Measurements from ENCODE around the gene ABLIM2. TPM values are rescaled to one million over a fixed set of nuclear protein-coding genes. Genes with fewer than 3 reads are reported as not detected.

ABLIM2 gene
- total RNA-seq, 4 donors from 2014 or later = 4.2 to 28.5 (median 8.7) TPM

DNA sequence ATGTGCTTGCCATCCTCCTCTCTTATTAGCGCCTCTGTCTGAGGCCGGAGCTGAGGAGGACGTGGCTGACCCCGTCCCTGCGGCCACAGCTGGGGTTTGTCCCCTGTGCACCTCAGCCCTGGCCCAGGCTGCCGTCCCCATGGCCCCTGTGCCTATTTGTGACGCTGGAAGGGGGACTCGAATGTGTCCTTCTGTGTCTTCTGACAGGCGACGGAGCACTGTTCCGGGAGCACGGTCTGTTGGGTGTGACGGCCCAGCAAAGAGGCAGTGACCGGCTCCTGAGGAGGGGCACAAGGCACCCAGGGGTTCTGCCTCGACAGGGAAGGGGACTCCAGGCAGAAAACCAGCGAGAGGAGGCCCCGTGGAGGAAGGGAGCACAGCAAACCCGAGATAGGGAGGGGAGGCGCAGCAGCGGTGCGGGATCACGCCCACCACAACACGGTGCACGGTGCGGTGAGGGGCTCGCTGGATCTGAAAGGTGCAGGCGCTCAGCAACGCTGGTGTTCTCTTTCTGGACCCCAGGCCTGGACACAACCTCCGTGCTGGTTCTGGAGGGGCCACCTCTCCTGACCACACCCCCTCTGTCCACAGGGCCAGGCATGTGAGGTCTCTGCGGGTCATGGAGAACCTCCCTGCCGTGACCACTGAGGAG is 46.1 kb upstream of the ABLIM2 start:
- intact Hi-C loops (cut with DNase I) = no loop called here
- Histone ChIP-seq H3K36me3 (peaks cover 0 to 37% (median under 1%) of the 10 kb centered on the region in 4 donors), H3K4me1 (peaks cover 12 to 31% (median 26%) of the 10 kb centered on the region in 4 donors), H3K27ac (replicated peaks in 1 of 4) (no peak overlapping the region), H3K27me3 (no peaks in the 10 kb centered on the region), H3K4me3 (no peak overlapping the region), H3K9me3 (no peaks in the 10 kb centered on the region)
- DNase-seq (ENCODE audit: extremely low spot score) = no peak
- TF ChIP-seq CTCF (IDR thresholded peaks at IDR 0.05) = no peak
- no peak for TF ChIP-seq POLR2AphosphoS5 (IDR thresholded peaks at IDR 0.05)
- TF ChIP-seq EP300 (IDR thresholded peaks at IDR 0.05) = no peak
- TF ChIP-seq POLR2A (IDR thresholded peaks at IDR 0.05; ENCODE audit: low read depth) = no peak
- 92% methylated on average over 23 of the region's 31 CpGs for WGBS

DNA sequence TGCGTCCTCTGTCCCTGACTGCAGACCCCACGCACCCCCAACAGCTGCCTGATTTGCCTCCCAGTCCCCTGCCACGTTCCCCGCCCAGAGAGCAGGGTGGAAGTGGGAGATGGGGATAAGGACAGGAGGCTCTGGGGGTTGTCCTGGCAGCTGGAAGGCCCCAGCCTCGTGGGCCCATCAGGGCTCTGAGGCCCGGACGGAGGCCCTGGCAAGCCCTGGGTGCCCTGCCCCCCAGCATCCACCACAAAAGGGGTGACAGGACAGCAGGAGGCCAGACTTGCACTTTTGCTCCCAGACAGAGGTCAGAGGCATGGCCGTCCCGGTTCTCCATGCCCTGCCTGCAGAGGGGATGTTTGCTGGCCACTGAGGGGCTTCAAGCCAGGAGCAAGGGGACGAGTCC is 45.2 kb upstream of the ABLIM2 start:
- 93% methylated on average over 5 of the region's 10 CpGs for WGBS
- no peak for TF ChIP-seq CTCF (IDR thresholded peaks at IDR 0.05)
- TF ChIP-seq POLR2A (IDR thresholded peaks at IDR 0.05; ENCODE audit: low read depth) = no peak
- no peak for TF ChIP-seq POLR2AphosphoS5 (IDR thresholded peaks at IDR 0.05)
- TF ChIP-seq EP300 (IDR thresholded peaks at IDR 0.05) = no peak
- Histone ChIP-seq H3K4me3 (no peak overlapping the region), H3K27me3 (no peaks in the 10 kb centered on the region), H3K27ac (replicated peaks in 1 of 4) (no peak overlapping the region), H3K4me1 (peaks cover 21 to 39% (median 35%) of the 10 kb centered on the region in 4 donors), H3K9me3 (no peaks in the 10 kb centered on the region), H3K36me3 (peaks cover 0 to 28% (median 0%) of the 10 kb centered on the region in 4 donors)
- no peak for DNase-seq (ENCODE audit: extremely low spot score)
- intact Hi-C loops (cut with DNase I) = no loop called here

DNA sequence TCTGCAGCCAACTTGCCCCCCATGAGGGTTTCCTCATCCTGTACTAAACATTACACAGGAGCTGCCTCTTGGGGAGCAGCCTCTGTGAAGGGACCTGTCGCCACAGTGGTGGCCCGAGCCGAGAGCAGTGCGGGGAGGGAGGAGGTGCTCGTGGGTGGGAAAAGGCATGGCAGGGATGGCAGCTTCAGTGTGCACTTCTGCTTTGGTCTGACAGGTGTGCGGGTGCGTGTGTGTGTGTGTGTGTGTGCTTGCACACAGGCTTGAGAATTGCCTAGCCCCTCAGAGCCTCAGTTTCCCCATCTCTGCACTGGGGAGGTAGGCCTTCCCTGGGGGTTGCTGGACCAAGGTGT is 44.4 kb upstream of the ABLIM2 start:
- TF ChIP-seq POLR2AphosphoS5 (IDR thresholded peaks at IDR 0.05) (no peak), POLR2A (IDR thresholded peaks at IDR 0.05; ENCODE audit: low read depth) (no peak), EP300 (IDR thresholded peaks at IDR 0.05) (no peak), CTCF (IDR thresholded peaks at IDR 0.05) (no peak)
- WGBS = 83% methylated on average over 7 of the region's 7 CpGs
- Histone ChIP-seq H3K9me3 (no peaks in the 10 kb centered on the region), H3K4me1 (peaks cover 27 to 47% (median 43%) of the 10 kb centered on the region in 4 donors), H3K27me3 (no peaks in the 10 kb centered on the region), H3K4me3 (no peak overlapping the region), H3K36me3 (peaks cover 0 to 24% (median 0%) of the 10 kb centered on the region in 4 donors), H3K27ac (replicated peaks in 1 of 4) (no peak overlapping the region)
- intact Hi-C loops (cut with DNase I) = no loop called here
- no peak for DNase-seq (ENCODE audit: extremely low spot score)

GRCh38 chr4:8202108-8203051 is 43.8 kb upstream of the ABLIM2 start:
- Histone ChIP-seq H3K27me3 (no peaks in the 10 kb centered on the region), H3K27ac (replicated peaks in 1 of 4) (no peak overlapping the region), H3K4me1 (peaks cover 27 to 54% (median 46%) of the 10 kb centered on the region in 4 donors), H3K36me3 (peaks cover 0 to 17% (median 0%) of the 10 kb centered on the region in 4 donors), H3K9me3 (no peaks in the 10 kb centered on the region), H3K4me3 (peak overlapping the region in 2 of 4 donors; percentile 39 to 47)
- no peak for DNase-seq (ENCODE audit: extremely low spot score)
- intact Hi-C loops (cut with DNase I) = no loop called here
- WGBS = 94% methylated on average over 5 of the region's 21 CpGs
- TF ChIP-seq EP300 (IDR thresholded peaks at IDR 0.05) = no peak
- no peak for TF ChIP-seq CTCF (IDR thresholded peaks at IDR 0.05)
- no peak for TF ChIP-seq POLR2AphosphoS5 (IDR thresholded peaks at IDR 0.05)
- no peak for TF ChIP-seq POLR2A (IDR thresholded peaks at IDR 0.05; ENCODE audit: low read depth)
